NCI-H1048 (cell line): ENCODE measurements around the gene C1QTNF1.

Experiments
- DNase-seq: peaks from one replicate; lab custom pipeline; 2025; lab: John Stamatoyannopoulos, UW

The C1QTNF1 gene

GRCh38 chr17:79039886-79040285 is 15.9 kb downstream of the C1QTNF1 start:
- no peak for DNase-seq

- DNase-seq = no peak
Measured at GRCh38 chr17:79041041-79041570, 17.1 kb downstream of the C1QTNF1 start.

- DNase-seq = no peak
Measured at GRCh38 chr17:79041723-79042420, 17.9 kb downstream of the C1QTNF1 start.

- peak; percentile 20 for DNase-seq
Measured at GRCh38 chr17:79042421-79043190, 18.6 kb downstream of the C1QTNF1 start.

GRCh38 chr17:79043191-79043930 is 19.4 kb downstream of the C1QTNF1 start:
- DNase-seq = no peak

GRCh38 chr17:79043931-79044320 is 20.0 kb downstream of the C1QTNF1 start:
- no peak for DNase-seq

- no peak for DNase-seq
Measured at GRCh38 chr17:79044462-79044861, 20.5 kb downstream of the C1QTNF1 start.

- DNase-seq = no peak
Measured at GRCh38 chr17:79045001-79045729, 21.2 kb downstream of the C1QTNF1 start.

GRCh38 chr17:79045842-79046196 is 21.9 kb downstream of the C1QTNF1 start:
- DNase-seq = peak; percentile 8

- DNase-seq = no peak
Measured at GRCh38 chr17:79046197-79046915, 22.4 kb downstream of the C1QTNF1 start.

GRCh38 chr17:79046916-79047280 is 22.9 kb downstream of the C1QTNF1 start:
- no peak for DNase-seq

- DNase-seq = no peak
Measured at GRCh38 chr17:79047291-79047920, 23.4 kb downstream of the C1QTNF1 start.

GRCh38 chr17:79047923-79048825 is 24.2 kb downstream of the C1QTNF1 start:
- DNase-seq = no peak

- no peak for DNase-seq
Measured at GRCh38 chr17:79048826-79049755, 25.1 kb downstream of the C1QTNF1 start.

- DNase-seq = no peak
Measured at GRCh38 chr17:79049821-79050220, 25.9 kb downstream of the C1QTNF1 start.

GRCh38 chr17:79050551-79050950 is 26.6 kb downstream of the C1QTNF1 start:
- DNase-seq = no peak

GRCh38 chr17:79051306-79051705 is 27.3 kb downstream of the C1QTNF1 start:
- no peak for DNase-seq

GRCh38 chr17:79052131-79052530 is 28.2 kb downstream of the C1QTNF1 start:
- no peak for DNase-seq
